ENCODE data around the gene SRGAP1. TPM values are rescaled to one million over a fixed set of nuclear protein-coding genes. Genes with fewer than 3 reads are reported as not detected.

Gene SRGAP1
- total and polyA plus RNA-seq, 9 of the 15 experiments (the other 6 are each of a cell fraction or from before 2014, with no cell fraction given) = 0.01 to 0.13 (median 0.04) TPM; not detected in 3

GRCh38 chr12:64006211-64006825 is 161.8 kb downstream of the SRGAP1 start (continued):
- TF ChIP-seq ZFPM2 (CRISPR knock-in tag; IDR thresholded peaks at IDR 0.05) (no peak), CEBPG (CRISPR knock-in tag; IDR thresholded peaks at IDR 0.05) (no peak), CEBPG (tag; conservative IDR thresholded peaks at IDR 0.05 in 1 of 2, IDR thresholded peaks at IDR 0.05 in 1 of 2) (no peak), ZBTB17 (CRISPR knock-in tag; IDR thresholded peaks at IDR 0.05) (no peak)

- no peak for FAIRE-seq
- no peak for ATAC-seq
- Histone ChIP-seq H3K79me2 (ENCODE audit: control insufficient read depth, insufficient read depth, low read length) (no peaks in the 10 kb centered on the region), H3K27ac (ENCODE audit: extremely low read depth, low read depth, low read length) (no peak overlapping the region), H3K4me3 (no peak overlapping the region), H3K27me3 (ENCODE audit: control insufficient read depth in 2 of 2, insufficient read depth in 2 of 2, low read length in 2 of 2) (no peaks in the 10 kb centered on the region), H3K4me2 (ENCODE audit: insufficient read depth, low read length) (no peak overlapping the region), H4K20me1 (replicated peaks; ENCODE audit: control insufficient read depth, insufficient read depth, low read length) (no peaks in the 10 kb centered on the region), H2AFZ (ENCODE audit: low read depth, low read length) (no peak overlapping the region), H3K9me1 (ENCODE audit: control insufficient read depth, insufficient read depth, low read length) (no peaks in the 10 kb centered on the region), H3K9me3 (replicated peaks; ENCODE audit: control insufficient read depth, insufficient read depth, low read depth, low read length) (no peaks in the 10 kb centered on the region), H3K36me3 (ENCODE audit: control insufficient read depth, insufficient read depth, low read length) (no peaks in the 10 kb centered on the region), H3K4me1 (replicated peaks in 1 of 2; ENCODE audit: control insufficient read depth in 2 of 2, insufficient read depth in 2 of 2, low read length in 2 of 2) (no peaks in the 10 kb centered on the region), H3K9ac (ENCODE audit: insufficient read depth in 1 of 2, low read depth in 2 of 2, low read length in 2 of 2) (no peak overlapping the region)
- CTCF ChIA-PET (ENCODE audit: low intra/inter-chr PET ratio) = no interaction called here
- BruUV-seq (replicated peaks) = no TSS peak
- in situ Hi-C loops (cut with MboI) = no loop called here
- DNase-seq (ENCODE audit: extremely low read depth in 1 of 4, low spot score in 3 of 4) = no peak
- 0% methylated on average over 2 of the region's 2 CpGs for WGBS (ENCODE audit: insufficient coverage, low coverage, missing lambda C conversion rate)
- intact Hi-C loops (cut with micrococcal nuclease) = no loop called here
- POLR2A ChIA-PET = no interaction called here
- TF ChIP-seq FOXP1 (CRISPR knock-in tag; IDR thresholded peaks at IDR 0.05) (no peak), ATF1 (CRISPR knock-in tag; IDR thresholded peaks at IDR 0.05) (no peak), ATF1 (tag; IDR thresholded peaks at IDR 0.05) (no peak), RNF2 (IDR thresholded peaks at IDR 0.05) (no peak), ETV1 (tag; conservative IDR thresholded peaks at IDR 0.05; ENCODE audit: low read depth) (no peak), NFIC (IDR thresholded peaks at IDR 0.05) (no peak), POLR3A (IDR thresholded peaks at IDR 0.05; ENCODE audit: borderline replicate concordance, extremely low read depth, insufficient read depth, insufficient read length) (no peak), PYGO2 (tag; IDR thresholded peaks at IDR 0.05) (no peak), RHOXF2B (CRISPR knock-in tag; conservative IDR thresholded peaks at IDR 0.05) (no peak), PREB (CRISPR knock-in tag; IDR thresholded peaks at IDR 0.05) (no peak), E2F1 (CRISPR knock-in tag; IDR thresholded peaks at IDR 0.05) (no peak), STAT6 (CRISPR knock-in tag; IDR thresholded peaks at IDR 0.05) (no peak), ZNF3 (CRISPR knock-in tag; IDR thresholded peaks at IDR 0.05) (no peak)
Measured at GRCh38 chr12:64007853-64008252, 163.4 kb downstream of the SRGAP1 start.

Measured in K562 (cell line).